Measurements from ENCODE around the gene TMEM39B.
"Not testable (repeated sequence)": the region's sequence is repeated elsewhere in the genome, so short reads cannot be mapped to it uniquely, and the experiment has no call there.

Gene TMEM39B

GRCh38 chr1:32114420-32114819 is 41.7 kb downstream of the TMEM39B start:
- Histone ChIP-seq H3K36me3 (no peaks in the 10 kb centered on the region), H3K4me3 (no peak overlapping the region), H3K9me3 (no peaks in the 10 kb centered on the region), H3K27ac (no peak overlapping the region), H3K27me3 (no peaks in the 10 kb centered on the region), H3K4me1 (peaks cover 0 to 79% (median 49%) of the 10 kb centered on the region in 4 donors)
- TF ChIP-seq CTCF (IDR thresholded peaks at IDR 0.05) = no peak
- intact Hi-C loops (cut with DNase I; ENCODE audit: low total_unique reads) = no loop called here
- no peak for DNase-seq

GRCh38 chr1:32115496-32115895 is 42.8 kb downstream of the TMEM39B start:
- H3K4me3 ChIP-seq = no peak overlapping the region
- H3K9me3 ChIP-seq = no peaks in the 10 kb centered on the region
- no peaks in the 10 kb centered on the region for H3K36me3 ChIP-seq
- no peak for TF ChIP-seq CTCF (IDR thresholded peaks at IDR 0.05)
- no peak for DNase-seq
- H3K4me1 ChIP-seq = peaks cover 0 to 73% (median 38%) of the 10 kb centered on the region in 4 donors
- H3K27me3 ChIP-seq = no peaks in the 10 kb centered on the region
- H3K27ac ChIP-seq = peak overlapping the region; percentile 30 to 49
- intact Hi-C loops (cut with DNase I; ENCODE audit: low total_unique reads) = no loop called here

GRCh38 chr1:32116531-32116930 is 43.8 kb downstream of the TMEM39B start:
- Histone ChIP-seq H3K27me3 (no peaks in the 10 kb centered on the region), H3K36me3 (no peaks in the 10 kb centered on the region), H3K4me3 (no peak overlapping the region), H3K9me3 (no peaks in the 10 kb centered on the region), H3K4me1 (peaks cover 0 to 73% (median 33%) of the 10 kb centered on the region in 4 donors), H3K27ac (peak overlapping the region; percentile 18 to 49)
- intact Hi-C loops (cut with DNase I; ENCODE audit: low total_unique reads) = no loop called here
- DNase-seq = no peak
- no peak for TF ChIP-seq CTCF (IDR thresholded peaks at IDR 0.05)

- no peak overlapping the region for H3K27ac ChIP-seq
- no peaks in the 10 kb centered on the region for H3K9me3 ChIP-seq
- H3K4me3 ChIP-seq = no peak overlapping the region
- intact Hi-C loops (cut with DNase I; ENCODE audit: low total_unique reads) = no loop called here
- no peaks in the 10 kb centered on the region for H3K27me3 ChIP-seq
- no peak for DNase-seq
- peaks cover 0 to 4% (median 0%) of the 10 kb centered on the region in 3 donors for H3K36me3 ChIP-seq
- TF ChIP-seq CTCF (IDR thresholded peaks at IDR 0.05) = no peak
- H3K4me1 ChIP-seq = peaks cover 0 to 60% (median 25%) of the 10 kb centered on the region in 4 donors
Measured at GRCh38 chr1:32122151-32122550, 49.4 kb downstream of the TMEM39B start.

- intact Hi-C loops (cut with DNase I; ENCODE audit: low total_unique reads); H3K4me3 ChIP-seq; H3K36me3 ChIP-seq; DNase-seq; H3K27me3 ChIP-seq; H3K9me3 ChIP-seq; H3K27ac ChIP-seq: not testable (repeated sequence)
- H3K4me1 ChIP-seq = peaks cover 0 to 55% (median 25%) of the 10 kb centered on the region in 4 donors
Measured at GRCh38 chr1:32123361-32123760, 50.6 kb downstream of the TMEM39B start.

GRCh38 chr1:32125313-32125712 is 52.6 kb downstream of the TMEM39B start:
- intact Hi-C loops (cut with DNase I; ENCODE audit: low total_unique reads) = no loop called here
- no peak for TF ChIP-seq CTCF (IDR thresholded peaks at IDR 0.05)
- Histone ChIP-seq H3K36me3 (peaks cover 0 to 4% (median 0%) of the 10 kb centered on the region in 3 donors), H3K9me3 (no peaks in the 10 kb centered on the region), H3K27me3 (no peaks in the 10 kb centered on the region), H3K27ac (no peak overlapping the region), H3K4me3 (no peak overlapping the region), H3K4me1 (peaks cover 0 to 48% (median 23%) of the 10 kb centered on the region in 4 donors)
- DNase-seq = no peak

Data from tibial artery (tissue), 4 donors.